ENCODE measurements around the gene SHROOM1. TPM values are rescaled to one million over a fixed set of nuclear protein-coding genes. Genes with fewer than 3 reads are reported as not detected.
"Not testable (repeated sequence)": the region's sequence is repeated elsewhere in the genome, so short reads cannot be mapped to it uniquely, and the experiment has no call there.

The SHROOM1 gene
- total RNA-seq, 2 donors from 2014 or later = 3.2 to 4.2 TPM

DNA sequence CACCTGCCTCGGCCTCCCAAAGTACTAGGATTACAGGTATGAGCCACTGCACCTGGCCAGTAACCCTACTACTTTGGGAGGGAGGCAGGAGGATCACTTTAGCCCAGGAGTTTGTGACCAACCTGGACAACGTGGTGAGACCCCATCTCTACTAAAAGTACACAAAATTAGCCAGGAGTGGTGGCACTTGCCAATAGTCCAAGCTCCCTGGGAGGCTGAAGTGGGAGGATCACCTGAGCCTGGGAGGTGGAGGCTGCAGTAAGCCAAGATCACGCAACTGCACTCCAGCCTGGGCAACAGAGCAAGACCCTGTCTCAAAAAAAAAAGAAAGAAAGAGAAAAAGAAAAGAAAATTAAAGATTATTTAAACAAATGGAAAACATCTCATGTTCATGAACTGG is 25.6 kb upstream of the SHROOM1 start:
- Histone ChIP-seq H3K36me3 (no peaks in the 10 kb centered on the region), H3K27me3 (no peaks in the 10 kb centered on the region), H3K4me1 (peaks cover 0 to 6% of the 10 kb centered on the region in 2 donors), H3K4me3 (no peak overlapping the region), H3K27ac (no peak overlapping the region), H3K9me3 (no peaks in the 10 kb centered on the region)
- DNase-seq (ENCODE audit: low spot score) = no peak
- TF ChIP-seq, protein P1, sequence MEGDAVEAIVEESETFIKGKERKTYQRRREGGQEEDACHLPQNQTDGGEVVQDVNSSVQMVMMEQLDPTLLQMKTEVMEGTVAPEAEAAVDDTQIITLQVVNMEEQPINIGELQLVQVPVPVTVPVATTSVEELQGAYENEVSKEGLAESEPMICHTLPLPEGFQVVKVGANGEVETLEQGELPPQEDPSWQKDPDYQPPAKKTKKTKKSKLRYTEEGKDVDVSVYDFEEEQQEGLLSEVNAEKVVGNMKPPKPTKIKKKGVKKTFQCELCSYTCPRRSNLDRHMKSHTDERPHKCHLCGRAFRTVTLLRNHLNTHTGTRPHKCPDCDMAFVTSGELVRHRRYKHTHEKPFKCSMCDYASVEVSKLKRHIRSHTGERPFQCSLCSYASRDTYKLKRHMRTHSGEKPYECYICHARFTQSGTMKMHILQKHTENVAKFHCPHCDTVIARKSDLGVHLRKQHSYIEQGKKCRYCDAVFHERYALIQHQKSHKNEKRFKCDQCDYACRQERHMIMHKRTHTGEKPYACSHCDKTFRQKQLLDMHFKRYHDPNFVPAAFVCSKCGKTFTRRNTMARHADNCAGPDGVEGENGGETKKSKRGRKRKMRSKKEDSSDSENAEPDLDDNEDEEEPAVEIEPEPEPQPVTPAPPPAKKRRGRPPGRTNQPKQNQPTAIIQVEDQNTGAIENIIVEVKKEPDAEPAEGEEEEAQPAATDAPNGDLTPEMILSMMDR (IDR thresholded peaks at IDR 0.05) = no peak

DNA sequence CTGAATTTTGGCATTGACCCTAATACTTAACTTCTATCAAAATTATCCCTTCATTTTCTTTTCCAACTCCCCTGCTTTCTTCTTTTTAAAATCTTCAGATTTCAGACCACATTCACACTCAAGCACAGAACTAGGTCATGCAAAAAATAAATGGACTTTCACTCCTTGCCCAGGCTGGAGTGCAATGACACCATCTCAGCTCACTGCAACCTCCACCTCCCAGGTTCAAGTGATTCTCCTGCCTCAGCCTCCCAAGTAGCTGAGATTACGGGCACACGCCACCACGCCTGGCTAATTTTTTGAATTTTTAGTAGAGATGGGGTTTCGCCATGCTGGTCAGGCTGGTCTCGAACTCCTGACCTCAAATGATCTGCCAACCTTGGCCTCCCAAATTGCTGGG is 24.5 kb upstream of the SHROOM1 start:
- H3K9me3 ChIP-seq; H3K4me3 ChIP-seq; H3K27me3 ChIP-seq; H3K36me3 ChIP-seq; H3K4me1 ChIP-seq; H3K27ac ChIP-seq; DNase-seq (ENCODE audit: low spot score): not testable (repeated sequence)

DNA sequence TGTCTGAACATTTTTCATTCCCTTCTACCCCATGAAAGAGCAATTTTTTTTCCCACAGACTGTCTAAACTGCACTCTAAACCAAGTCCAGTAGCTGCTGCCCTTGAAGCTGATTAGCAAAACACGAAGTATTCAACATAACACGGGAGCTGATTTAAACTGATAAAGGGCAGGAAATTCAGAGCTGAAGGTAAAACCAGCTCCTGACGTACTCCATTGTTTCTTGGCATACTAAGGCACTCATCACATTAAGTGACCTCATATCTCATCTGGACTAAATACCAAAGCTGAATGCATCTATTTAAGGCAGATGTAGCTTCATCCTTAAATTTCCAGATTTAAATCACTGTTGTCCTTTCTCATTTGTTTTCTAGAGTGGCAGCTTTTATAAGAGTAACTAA is 23.9 kb upstream of the SHROOM1 start:
- Histone ChIP-seq H3K27ac (no peak overlapping the region), H3K4me3 (no peak overlapping the region), H3K4me1 (peaks cover 0 to 6% of the 10 kb centered on the region in 2 donors), H3K27me3 (no peaks in the 10 kb centered on the region), H3K36me3 (no peaks in the 10 kb centered on the region), H3K9me3 (no peaks in the 10 kb centered on the region)
- TF ChIP-seq, protein P1 (IDR thresholded peaks at IDR 0.05) = no peak
- DNase-seq (ENCODE audit: low spot score) = no peak

- no peak for DNase-seq (ENCODE audit: low spot score)
- H3K4me3 ChIP-seq = no peak overlapping the region
- no peaks in the 10 kb centered on the region for H3K36me3 ChIP-seq
- no peak overlapping the region for H3K27ac ChIP-seq
- H3K9me3 ChIP-seq = no peaks in the 10 kb centered on the region
- H3K4me1 ChIP-seq = peaks cover 0 to 6% of the 10 kb centered on the region in 2 donors
- TF ChIP-seq, protein P1 (IDR thresholded peaks at IDR 0.05) = no peak
- no peaks in the 10 kb centered on the region for H3K27me3 ChIP-seq
These were observed 23.3 kb upstream of the SHROOM1 start for GRCh38 chr5:132853790-132854189.

- H3K36me3 ChIP-seq = no peaks in the 10 kb centered on the region
- H3K4me3 ChIP-seq = no peak overlapping the region
- H3K27ac ChIP-seq = no peak overlapping the region
- no peaks in the 10 kb centered on the region for H3K9me3 ChIP-seq
- peaks cover 0 to 6% of the 10 kb centered on the region in 2 donors for H3K4me1 ChIP-seq
- TF ChIP-seq, protein P1 (IDR thresholded peaks at IDR 0.05) = no peak
- DNase-seq (ENCODE audit: low spot score) = no peak
- H3K27me3 ChIP-seq = no peaks in the 10 kb centered on the region
These were observed 22.9 kb upstream of the SHROOM1 start for GRCh38 chr5:132853323-132853722.

- Histone ChIP-seq H3K27me3 (no peaks in the 10 kb centered on the region), H3K4me1 (peaks cover 0 to 6% of the 10 kb centered on the region in 2 donors), H3K9me3 (no peaks in the 10 kb centered on the region), H3K36me3 (no peaks in the 10 kb centered on the region), H3K27ac (no peak overlapping the region), H3K4me3 (no peak overlapping the region)
- TF ChIP-seq, protein P1 (IDR thresholded peaks at IDR 0.05) = no peak
- no peak for DNase-seq (ENCODE audit: low spot score)
These were observed 19.6 kb upstream of the SHROOM1 start for GRCh38 chr5:132850066-132850465.
